GM21515 (cell line): ENCODE results near the gene PLA2G1B.

Experiments
- ATAC-seq: cut with Tn5 transposase; IDR thresholded peaks from one replicate; pipeline ENCODE4 v1.9.1; 2021; ENCODE audit not compliant: unreplicated experiment

Gene PLA2G1B

DNA sequence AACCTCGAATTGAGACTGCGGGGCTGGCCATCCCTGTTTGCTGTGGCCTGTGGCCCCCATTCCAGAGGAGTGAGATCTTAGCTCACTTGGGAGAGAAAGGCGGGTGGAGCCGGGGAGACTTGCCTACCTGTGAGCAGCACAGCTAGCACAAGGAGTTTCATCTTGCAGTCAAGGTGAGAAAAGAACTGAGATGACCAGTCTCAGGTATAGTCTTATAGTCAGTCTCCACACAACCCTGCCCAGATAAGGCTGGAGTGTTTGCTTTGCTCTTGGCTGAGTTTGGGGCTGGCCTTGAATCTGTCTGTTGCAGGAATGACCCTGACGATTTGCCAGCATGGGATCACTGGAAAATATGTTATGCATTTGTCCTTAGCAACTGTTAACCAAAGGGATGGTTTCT is at the start of gene PLA2G1B:
TSS of gene PLA2G1B (minus strand) at position 187 of the 400 bp plus-strand sequence. CDS start at position 161, 26 bp downstream.
- ATAC-seq = no peak

DNA sequence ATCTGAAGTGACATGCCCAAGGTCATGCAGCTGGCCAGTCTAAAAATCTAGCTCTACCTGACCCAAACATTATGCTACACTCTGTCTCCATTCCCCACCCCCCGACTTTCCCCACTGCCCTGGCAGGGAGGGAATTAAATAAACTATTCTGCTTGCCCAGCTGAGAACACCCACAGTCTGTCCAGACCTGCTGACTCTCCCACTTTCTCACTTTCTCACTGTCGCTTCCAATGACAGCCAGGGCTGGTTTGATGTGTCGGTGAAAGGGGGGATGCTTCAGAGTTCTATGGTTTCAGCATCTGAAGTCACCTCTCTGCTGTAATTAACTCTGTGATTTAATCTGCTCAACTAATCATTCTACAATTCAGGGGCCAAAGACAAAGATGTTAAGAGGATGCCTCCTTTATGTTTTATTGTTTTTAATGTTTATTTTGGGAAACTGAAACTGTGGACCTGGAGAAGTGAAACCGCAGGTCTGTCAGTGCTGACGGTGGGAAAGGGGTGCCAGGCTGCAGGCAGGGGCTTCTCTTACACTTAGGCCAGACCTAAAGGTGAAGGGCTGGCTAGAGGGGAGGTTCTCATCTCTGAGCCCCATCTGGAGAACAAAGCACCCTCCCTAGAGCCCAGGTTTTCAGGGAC is 49.5 kb upstream of the PLA2G1B start:
- no peak for ATAC-seq

DNA sequence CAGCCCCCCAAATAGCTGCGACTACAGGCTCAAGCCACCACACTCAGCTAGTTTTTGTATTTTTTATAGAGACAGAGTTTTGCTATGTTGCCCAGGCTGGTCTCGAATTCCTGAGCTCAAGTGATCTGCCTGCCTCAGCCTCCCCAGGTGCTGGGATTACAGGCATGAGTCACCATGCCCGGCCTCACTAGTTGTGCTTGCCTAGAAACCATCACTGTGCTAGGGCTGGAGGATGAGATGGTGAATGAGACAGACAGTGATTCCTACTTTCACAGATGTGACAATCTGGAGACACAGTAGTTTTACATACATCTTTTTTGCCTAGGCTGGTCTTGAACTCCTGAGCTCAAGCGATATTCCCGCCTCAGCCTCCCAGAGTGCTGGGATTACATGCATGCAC is 48.8 kb upstream of the PLA2G1B start:
- ATAC-seq = no peak

DNA sequence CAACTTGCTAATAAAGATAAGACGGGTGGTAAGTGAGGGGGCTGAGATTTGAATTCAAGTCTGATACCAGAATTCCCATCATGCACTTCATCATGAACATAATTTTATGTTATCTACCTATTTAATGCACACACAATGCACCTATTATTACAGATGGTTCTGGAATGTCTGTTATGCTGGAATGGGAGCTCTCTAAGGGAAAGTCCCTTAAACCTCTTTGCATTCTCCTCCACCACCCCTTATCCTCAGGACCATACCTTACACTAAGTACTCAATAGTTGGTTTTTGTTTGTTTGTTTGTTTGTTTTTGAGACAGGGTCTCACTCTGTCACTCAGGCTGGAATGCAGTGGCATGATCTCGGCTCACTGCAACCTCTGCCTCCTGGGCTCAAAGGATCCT is 48.4 kb upstream of the PLA2G1B start:
- ATAC-seq = no peak

DNA sequence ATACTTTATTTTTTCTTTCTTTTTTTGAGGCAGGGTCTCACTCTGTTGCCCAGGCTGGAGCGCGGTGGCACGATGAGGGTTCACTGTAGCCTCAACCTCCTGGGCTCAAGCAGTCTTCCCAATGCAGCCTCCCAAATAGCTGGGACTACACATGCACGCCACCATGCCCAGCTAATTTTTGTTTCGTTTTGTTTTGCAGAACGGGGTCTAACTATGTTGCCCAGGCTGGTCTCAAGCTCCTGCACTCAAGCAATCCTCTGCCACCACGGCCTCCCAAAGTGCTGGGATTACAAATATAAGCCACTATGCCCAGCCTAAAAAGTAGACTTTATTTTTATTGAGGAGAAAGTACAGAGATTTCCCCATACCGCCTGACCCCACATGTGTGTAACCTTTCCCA is 46.1 kb upstream of the PLA2G1B start:
- ATAC-seq = no peak

DNA sequence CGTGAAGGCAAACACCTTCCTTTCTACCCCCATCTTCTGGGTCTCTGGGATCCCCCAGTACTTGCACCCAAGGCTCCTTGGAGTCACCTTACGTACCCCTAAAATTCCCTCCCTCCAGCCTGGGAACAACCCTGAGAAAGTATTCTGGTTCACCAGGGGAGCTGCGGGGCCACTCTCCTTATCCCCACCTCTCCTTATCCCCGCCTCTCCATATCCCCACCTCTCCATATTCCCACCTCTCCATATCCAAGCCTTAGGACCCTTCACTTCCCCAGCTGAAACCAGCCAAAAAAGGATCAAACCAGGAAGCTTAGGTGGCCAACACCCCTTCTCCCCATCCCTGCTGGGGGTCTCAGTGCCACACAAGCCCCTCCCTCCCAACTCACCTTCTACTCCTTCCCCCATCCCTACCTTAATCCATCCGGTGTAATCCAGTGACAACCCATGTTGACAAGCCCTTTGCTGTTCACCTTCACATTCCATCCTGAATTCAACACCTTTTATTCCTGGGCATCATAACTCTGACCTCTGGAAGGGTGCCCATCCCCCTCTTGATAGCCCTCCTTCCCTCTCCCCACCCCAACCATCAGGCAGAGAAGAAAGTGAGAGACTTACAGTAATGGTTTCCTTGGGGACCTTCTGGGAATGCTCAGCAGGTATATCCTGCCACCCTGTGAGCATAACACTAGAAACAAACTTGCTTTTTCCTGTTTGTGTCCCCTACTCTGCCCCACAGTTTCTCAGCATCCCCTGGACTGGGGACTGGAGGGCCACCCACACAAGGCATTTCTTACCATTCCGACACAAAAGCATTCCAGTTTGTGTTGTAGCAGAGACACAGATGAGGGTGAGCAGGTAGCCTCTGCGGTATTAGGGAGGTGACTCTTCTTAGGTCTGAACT is 43.0 kb upstream of the PLA2G1B start:
- ATAC-seq = no peak

DNA sequence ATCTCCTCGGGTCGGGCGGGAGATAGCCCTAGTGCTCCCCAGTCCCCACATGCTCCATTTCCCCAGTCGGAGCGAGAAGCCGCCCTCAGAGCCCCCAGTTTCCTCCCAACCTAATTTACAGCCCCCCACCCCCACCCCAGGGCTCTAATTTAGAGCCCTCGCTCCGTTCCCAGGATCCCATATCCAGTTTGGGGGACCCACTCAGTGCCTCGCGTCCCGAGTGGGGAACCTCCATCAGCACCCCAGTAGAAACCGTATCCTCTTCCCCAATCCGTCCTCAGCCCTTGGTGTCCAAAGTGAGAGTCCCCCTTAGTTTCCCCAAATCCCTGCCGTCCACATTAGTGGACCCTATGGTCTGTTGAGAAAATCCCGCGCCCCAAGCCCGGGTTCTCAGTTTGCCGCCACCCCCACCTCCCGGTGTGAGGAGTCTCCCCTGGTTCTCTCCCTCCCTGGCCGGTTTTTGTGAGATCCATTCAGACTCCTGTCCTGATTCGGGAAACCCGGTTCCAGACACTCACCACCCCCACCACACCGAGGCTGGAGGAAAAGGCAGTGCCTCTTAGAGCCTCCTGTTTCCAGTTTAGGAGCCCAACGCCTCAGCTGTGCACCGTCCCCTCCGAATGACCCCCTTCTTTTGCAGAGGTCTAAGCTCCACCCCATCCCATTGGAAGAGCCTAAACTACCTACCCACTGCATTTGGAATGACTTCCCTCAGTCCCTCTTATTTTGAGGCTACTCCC is 42.2 kb upstream of the PLA2G1B start:
- no peak for ATAC-seq

DNA sequence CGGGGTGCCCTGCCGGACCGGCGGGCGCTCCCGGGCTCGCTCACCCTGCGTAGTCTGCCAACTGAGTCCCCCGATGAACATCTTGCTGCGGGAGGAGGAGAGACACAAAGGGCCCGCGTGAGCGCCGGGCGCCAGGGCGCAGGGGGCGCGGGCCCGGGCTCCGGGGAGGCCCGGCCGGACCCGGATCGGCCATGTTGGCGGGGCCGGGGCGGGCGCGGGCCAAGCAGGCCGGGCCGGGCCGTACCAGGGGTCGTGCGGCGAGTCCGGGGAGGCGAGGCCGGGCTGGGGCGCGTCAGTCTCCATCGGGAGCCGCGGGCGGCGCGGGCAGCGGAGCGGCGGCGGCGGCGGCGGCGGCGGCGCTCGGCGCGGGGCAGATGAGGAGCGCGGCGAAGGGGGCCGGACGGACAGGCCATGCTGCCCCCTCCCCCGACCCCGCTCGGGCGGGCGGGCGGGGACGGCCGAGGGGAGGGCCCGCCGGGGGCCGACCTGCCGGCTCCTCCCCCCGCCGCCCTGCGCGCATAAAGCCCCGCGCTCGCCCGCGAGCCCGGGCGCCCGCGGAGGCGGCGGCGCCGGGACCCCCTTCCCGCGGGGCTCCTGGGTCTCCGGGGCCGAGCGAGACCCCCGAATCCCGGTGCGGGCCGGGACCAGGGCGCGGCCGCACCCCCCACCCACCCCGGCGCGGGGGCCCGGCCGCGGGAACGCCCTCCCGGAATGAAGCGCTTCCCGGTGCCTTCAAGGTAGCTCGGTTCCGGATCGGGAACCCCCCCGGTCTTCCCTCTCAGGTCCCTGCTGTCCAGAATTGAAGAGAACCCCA is 41.4 kb upstream of the PLA2G1B start, which contains the start of gene MSI1:
TSS of gene MSI1 (minus strand) at position 376 of the 814 bp plus-strand sequence. CDS start at position 303, 73 bp downstream.
- no peak for ATAC-seq

DNA sequence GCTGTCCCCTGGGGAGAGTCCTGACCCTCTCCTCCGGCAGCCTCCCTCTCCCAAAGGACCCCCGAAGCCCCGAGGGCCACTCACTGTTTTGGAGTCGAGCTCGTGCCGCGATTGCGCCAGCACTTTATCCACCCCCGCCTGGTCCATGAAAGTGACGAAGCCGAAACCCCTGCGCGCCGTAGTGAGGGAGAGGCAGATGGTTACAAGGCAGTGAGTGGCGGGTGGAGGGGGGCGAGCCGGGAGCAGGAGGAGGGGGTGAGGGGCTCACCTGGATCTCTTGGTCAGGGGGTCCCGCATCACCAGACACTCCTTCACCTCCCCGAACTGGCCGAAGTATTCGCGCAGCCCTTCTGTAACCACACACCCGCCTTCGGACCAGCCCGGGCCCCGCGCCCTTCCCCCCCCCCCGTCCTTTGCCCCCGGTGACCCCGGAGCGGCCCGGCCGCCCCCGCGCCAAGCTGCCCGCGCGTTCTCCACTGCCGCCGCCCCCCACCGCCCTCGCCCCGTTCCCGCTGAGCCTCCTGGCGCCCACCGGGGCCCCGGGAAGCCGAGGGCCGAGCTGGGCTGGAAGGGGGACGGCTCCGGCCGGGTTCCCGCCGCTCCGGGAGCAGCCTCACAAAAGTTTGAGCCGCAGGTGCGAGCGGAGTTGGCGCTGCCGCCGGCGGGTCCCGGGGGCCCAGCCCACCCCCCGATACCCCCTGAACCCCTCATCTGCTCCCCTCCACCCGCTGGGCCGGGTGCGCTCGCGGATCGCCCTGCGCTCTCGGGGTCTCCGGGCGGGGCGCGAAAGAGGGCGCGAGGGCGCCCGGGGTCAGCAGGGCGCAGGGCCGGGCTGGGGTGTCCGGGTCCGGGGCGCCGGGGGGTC is 40.6 kb upstream of the PLA2G1B start:
- ATAC-seq = no peak

DNA sequence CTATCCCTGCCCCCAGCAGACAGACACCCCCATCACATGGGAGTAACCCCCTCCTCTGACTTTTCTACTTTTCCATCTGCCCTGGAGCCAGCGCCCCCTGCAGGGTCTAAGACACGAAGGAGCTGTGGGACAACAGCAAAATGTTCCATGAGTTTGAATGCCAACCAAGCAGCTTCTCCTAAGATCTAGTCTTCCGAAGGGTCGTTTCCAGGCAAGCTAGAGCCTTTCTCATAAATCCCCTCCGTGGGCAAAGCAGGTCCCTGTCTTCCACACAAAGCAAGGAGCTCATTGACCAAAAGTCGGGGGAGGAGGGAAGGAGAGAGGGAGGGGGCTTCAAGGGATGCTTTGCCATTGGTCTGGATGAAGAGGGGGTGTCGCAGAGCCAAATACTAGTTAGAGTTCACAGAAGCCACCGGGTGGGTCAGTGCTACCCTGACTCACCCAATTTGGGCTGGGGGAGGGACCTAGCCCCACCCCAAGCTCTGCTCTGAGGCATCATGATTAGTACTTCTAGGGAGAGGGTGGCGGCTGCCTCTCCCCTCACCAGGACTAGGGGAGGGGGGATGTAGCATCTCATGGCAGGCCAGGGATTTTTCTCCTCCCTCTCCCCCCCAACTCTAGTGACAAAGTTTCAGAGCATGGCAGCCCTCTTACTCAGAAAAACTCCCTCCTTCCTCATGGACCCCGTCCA is 39.8 kb upstream of the PLA2G1B start:
- no peak for ATAC-seq

DNA sequence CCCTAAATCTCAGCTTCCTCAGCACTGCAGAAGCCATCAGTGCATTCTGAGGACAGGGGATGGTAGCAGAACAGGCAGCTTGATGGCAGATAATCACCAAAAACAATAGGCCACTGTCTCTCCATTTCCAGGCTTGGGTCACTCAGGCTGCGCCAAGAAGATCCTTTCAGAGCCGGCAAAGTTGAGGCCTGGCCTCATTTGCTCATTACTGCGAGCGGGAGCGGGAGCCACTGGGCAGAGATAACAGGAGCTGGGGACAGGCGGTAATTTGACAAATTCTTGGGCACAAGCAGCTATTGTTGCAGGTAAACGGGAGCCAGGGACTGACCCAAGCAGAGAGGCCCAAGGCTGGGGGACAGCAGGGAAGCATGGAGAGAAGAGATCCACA is 39.3 kb upstream of the PLA2G1B start:
- ATAC-seq = no peak

DNA sequence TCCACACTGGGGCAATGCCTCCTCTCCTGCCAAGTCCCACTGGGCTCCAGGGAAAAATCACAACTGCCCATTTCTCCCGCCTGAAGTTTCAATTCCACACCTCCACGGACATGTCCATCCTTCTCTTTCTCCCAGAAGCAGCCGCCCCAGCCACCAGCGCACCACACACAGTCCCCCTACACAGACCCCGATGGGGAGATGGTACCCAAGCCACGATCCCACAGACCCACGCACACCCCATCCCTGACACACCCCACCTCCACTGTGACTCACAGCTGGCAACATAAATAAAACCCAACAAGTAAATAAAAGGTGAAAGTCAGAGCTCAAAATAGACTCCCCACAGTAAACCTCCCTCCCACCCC is 38.7 kb upstream of the PLA2G1B start:
- ATAC-seq = no peak

DNA sequence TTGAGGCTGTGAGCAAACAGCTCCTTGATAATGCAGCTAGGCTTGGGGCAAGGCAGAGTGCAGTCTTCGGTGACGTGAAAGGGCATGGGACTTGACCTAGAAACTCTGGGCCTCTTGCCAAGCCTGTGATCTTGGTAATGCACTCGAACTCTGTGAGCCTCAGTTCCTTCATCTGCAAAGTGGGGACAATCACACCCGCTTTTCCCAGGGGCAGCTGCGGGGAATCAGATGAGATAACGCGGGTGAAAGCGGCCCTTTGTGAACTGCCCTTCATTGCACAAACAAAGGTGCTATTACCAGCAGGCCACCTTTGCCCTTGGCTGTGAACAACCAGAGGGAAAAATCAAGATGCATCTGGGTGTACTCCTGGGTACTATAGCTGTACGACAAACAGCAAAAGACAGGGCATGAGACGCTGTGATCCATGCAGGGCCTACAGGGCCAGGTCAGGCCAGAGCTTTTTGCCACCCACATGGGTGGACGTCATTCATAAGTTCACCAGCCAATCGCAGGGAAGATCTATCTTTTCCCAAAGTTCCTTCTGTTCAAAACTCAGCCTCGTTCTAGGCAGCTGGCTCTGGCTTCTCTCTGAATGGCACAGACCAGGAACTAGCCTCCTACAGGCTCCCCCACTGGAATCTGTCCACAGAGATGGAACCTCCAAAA is 38.2 kb upstream of the PLA2G1B start:
- no peak for ATAC-seq

DNA sequence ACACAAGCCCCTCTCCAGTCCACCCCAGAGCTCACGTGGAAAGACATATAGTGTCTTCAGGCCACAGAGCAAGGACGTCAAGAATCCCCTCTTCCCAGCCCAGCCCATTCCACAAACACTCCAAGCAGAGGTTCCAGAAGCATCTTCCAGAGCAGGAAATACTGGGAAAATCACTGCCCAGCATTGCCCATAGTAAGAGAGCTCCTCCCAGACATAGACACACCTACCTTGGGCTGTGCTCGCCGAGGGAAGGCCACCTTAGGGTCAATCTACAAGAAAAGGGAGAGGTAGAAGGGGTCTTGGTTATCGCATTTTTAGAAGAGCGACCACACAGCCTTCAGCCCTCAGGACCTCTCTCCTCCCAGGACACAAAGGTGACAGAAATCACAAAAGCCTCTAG is 36.9 kb upstream of the PLA2G1B start:
- no peak for ATAC-seq

DNA sequence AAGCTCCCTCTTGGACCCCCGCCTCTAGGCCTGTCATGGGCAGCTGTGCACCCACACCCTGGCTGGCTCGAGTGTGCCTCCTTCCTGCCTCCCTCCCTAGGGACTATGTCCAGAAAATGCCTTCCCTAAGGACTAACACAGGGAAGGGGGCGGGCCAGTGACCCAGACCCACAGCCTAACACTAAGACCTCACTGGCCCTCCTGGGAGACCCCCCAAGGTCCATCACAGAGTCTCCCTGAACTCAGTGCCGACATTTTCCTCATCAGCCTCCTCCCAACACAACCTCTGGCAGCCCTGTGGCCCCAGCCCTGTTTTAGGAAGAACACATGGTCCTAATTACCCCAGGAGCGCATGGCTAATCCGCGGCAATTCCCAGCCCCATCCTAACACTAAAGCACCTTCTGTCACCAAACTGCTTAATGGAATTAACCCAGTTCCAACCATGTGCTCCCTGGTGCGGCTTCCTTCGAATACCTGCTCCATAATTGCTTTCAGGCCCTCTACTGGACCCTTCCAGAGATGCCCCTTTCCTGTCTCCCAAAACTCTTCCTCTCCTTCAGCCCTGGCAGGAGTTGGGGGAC is 35.8 kb upstream of the PLA2G1B start:
- no peak for ATAC-seq

DNA sequence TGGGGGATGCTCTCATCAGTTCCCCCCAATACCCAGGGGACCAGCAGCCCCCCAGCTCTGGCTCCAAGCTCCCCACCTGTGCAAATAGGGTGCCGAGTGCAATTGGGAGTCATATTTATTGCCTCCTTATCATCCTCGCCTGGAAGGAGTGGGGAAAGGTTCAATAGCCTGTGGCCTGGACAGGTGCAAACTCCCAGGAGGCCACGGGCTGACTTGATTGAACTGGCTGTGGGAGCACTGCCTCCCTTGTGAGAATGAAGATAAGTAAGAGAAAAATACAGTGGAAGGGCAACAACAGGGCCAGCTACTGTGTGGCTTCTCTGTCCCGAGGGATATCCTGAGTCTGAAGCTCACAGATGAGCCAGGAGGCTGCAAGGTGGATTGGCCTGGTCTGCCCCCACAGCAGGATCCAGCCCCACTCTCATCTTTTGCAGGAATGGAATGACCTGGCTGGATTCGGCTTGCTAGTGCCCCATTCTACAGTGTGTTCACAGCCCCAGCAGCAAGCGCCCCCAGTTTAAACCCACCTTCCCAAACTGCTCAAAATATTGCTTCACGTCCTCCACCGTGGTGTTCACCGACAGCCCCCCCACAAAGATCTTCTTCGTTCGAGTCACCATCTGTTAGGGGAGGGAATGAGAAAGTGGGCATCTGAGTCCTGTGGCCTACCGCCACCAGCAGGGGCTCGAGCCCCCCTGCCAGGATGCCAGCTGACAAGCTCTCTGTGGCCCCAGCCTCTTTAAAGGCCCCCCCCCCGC is 35.1 kb upstream of the PLA2G1B start:
- ATAC-seq = no peak

DNA sequence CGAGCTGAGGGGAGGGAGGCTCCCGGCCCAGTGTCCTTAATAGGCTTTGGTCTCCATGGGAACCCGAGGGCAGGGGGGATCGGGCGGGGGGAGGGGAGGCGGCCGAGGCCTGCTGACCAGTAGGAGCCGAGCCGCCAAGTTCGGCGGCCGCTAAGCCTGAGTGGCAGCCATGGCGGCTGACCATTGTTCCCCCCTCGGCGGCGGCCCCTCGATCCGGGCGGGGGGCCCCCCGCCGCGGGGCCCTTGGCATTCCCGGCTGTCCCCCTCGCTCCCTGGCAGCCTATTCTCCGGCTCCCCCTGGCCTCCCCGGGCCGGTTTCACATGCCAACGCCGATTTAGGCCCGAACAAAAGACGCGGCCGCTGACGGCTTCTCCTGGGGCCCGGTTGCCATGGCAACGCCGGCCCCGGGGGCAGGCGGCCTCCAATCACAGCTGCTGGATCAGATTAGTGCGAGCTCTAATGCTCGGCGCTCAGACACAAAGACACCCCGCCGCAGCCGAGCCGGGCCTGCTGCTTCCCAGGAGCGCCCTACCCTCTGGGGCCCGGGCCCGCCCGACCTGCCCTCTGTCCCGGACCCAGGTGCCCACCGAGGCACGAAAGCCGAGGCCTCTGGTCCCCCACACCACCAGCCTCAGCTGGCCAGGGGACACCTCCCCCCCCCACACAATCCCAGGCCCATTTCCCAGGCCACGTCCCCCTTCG is 34.1 kb upstream of the PLA2G1B start:
- no peak for ATAC-seq
